ENCODE results near the gene MYO9A. TPM values are rescaled to one million over a fixed set of nuclear protein-coding genes. Genes with fewer than 3 reads are reported as not detected.

The MYO9A gene
- total RNA-seq, 1 donor from 2014 or later = 121 TPM

GRCh38 chr15:72141171-72142084 is 23.5 kb upstream of the MYO9A start:
- DNase-seq (ENCODE audit: low spot score in 2 of 2) = no peak
- no peak for FAIRE-seq

GRCh38 chr15:72140088-72140487 is 22.1 kb upstream of the MYO9A start:
- DNase-seq (ENCODE audit: low spot score in 2 of 2) = no peak
- FAIRE-seq = no peak

GRCh38 chr15:72139667-72140066 is 21.7 kb upstream of the MYO9A start:
- no peak for DNase-seq (ENCODE audit: low spot score in 2 of 2)
- FAIRE-seq = no peak

- FAIRE-seq (no peak), DNase-seq (ENCODE audit: low spot score in 2 of 2) (no peak)
Measured at GRCh38 chr15:72136170-72137051, 18.5 kb upstream of the MYO9A start.

- FAIRE-seq (no peak), DNase-seq (ENCODE audit: low spot score in 2 of 2) (no peak)
Measured at GRCh38 chr15:72135719-72136118, 17.8 kb upstream of the MYO9A start.

- FAIRE-seq (no peak), DNase-seq (ENCODE audit: low spot score in 2 of 2) (no peak)
Measured at GRCh38 chr15:72133211-72133610, 15.3 kb upstream of the MYO9A start.

- FAIRE-seq = no peak
Measured at GRCh38 chr15:72131922-72132321, 14.0 kb upstream of the MYO9A start.

GRCh38 chr15:72130272-72130671 is 12.3 kb upstream of the MYO9A start:
- DNase-seq (ENCODE audit: low spot score in 2 of 2) (no peak), FAIRE-seq (no peak)

More at GRCh38 chr15:72131922-72132321, 14.0 kb upstream of the MYO9A start:
- no peak for DNase-seq (ENCODE audit: low spot score in 2 of 2)

GRCh38 chr15:72128359-72128758 is 10.4 kb upstream of the MYO9A start:
- no peak for FAIRE-seq
- no peak for DNase-seq (ENCODE audit: low spot score in 2 of 2)

- DNase-seq (ENCODE audit: low spot score in 2 of 2) (no peak), FAIRE-seq (no peak)
Measured at GRCh38 chr15:72127724-72128322, 9.9 kb upstream of the MYO9A start.

- FAIRE-seq = no peak
- no peak for DNase-seq (ENCODE audit: low spot score in 2 of 2)
Measured at GRCh38 chr15:72124218-72124617, 6.3 kb upstream of the MYO9A start.

GRCh38 chr15:72117486-72118016 is 399 bp downstream of the MYO9A start:
- DNase-seq (ENCODE audit: low spot score in 2 of 2) = peak in 1 of 2 donors; percentile 43

GRCh38 chr15:72116731-72117485 is 1.0 kb downstream of the MYO9A start:
- FAIRE-seq = no peak
- peak in 1 of 2 donors; percentile 24 for DNase-seq (ENCODE audit: low spot score in 2 of 2)

More at GRCh38 chr15:72117486-72118016, 399 bp downstream of the MYO9A start:
- no peak for FAIRE-seq

GRCh38 chr15:72113347-72114031 is 4.5 kb downstream of the MYO9A start:
- FAIRE-seq = no peak
- no peak for DNase-seq (ENCODE audit: low spot score in 2 of 2)

GRCh38 chr15:72112805-72113204 is 5.1 kb downstream of the MYO9A start:
- FAIRE-seq (no peak), DNase-seq (ENCODE audit: low spot score in 2 of 2) (no peak)

GRCh38 chr15:72112116-72112515 is 5.8 kb downstream of the MYO9A start:
- no peak for FAIRE-seq
- no peak for DNase-seq (ENCODE audit: low spot score in 2 of 2)

GRCh38 chr15:72110355-72110754 is 7.6 kb downstream of the MYO9A start:
- FAIRE-seq = no peak

GRCh38 chr15:72106068-72106467 is 11.9 kb downstream of the MYO9A start:
- FAIRE-seq (no peak), DNase-seq (ENCODE audit: low spot score in 2 of 2) (no peak)

More at GRCh38 chr15:72110355-72110754, 7.6 kb downstream of the MYO9A start:
- DNase-seq (ENCODE audit: low spot score in 2 of 2) = no peak

GRCh38 chr15:72105111-72105510 is 12.8 kb downstream of the MYO9A start:
- DNase-seq (ENCODE audit: low spot score in 2 of 2) (no peak), FAIRE-seq (no peak)
